ENCODE results near the gene FAM20A.
"Not testable (repeated sequence)": the region's sequence is repeated elsewhere in the genome, so short reads cannot be mapped to it uniquely, and the experiment has no call there.

Gene FAM20A

DNA sequence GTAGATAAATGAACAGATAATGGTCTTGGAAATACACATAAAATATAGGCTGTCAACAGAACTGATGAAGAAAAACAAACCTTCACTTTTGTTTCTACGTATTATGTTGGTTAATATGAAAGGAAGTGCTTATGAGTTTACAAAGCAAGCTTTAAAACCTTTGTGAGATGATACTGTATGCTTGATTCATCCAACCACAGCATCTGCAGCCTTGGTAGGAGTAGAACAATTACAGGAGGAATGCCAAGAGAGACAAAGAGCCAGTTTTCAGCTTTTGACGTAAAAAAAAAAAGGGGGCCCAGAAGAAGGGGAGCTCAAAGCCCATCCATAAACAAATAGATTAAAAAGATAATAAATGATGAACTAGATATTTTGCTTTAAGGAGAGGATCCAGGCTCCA, 13.3 kb downstream of the FAM20A start:
- DNase-seq: no peak

DNA sequence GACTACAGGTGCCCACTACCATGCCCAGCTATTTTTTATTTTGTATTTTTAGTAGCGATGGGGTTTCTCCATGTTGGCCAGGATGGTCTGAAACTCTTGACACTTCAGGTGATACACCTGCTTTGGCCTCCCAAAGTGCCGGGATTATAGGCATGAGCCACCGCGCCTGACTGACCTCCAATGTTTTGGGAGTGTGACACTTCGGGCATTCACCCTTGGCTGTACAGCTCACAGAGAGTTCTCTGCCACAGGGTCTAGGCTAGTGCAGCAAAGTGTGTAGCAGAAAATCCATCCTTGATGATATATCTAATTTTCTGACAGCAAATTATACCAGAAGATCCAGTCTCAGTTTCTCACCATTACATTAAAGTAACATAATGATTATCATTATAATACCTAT, 14.1 kb downstream of the FAM20A start:
- DNase-seq: no peak

DNA sequence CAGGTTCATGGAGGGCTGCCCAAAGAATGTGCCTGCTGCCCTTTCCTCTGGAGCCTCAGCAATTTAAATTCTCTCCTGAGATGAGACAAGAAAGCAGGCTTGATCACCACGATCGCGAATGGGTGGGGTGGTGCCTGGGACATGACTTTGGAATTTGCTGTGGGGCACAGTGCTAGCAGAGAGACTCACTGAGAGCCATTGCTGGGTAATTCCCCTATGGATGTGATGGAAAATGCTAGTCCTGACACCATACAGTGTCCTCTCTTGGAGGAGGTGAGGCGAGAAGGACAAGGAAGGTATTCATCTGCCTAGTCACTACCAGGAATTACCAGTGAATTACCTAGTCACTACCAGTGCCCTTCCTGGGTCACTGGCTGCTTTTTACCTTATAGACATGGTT, 15.5 kb downstream of the FAM20A start:
- DNase-seq: no peak

DNA sequence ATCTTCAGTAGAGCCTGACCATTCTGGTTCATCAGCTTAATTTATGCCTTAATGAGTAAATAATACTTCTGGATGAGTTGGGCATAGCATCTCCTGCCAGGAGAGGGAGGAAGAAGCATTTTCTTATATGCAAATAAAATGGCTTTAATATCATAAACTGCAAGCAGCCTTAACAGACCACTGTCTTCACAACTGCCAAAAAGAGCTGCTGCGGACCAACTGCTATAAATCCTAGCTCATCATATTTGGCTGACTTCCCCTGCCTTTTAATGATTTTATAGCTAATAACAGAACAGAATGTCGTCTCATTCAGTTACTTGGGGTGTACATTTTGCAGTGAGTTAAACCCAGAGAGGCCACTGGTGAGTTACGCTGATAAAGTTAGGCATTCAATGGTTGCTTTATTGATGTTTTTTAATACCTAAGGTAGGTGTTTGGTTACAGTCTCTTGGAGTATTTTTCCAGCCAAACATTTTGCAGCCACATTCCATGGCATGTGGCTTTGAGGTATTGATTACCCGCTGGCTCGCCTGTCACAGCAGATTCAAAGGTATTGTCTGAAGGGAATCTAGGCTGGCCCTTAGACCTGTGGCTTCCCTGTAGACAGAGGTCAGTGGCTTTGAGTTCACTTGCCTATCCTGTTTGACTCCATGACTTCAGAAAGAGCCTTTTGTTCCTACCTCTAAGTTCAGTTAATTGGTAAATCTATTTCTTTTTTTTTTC, 16.4 kb downstream of the FAM20A start:
- no peak for DNase-seq

DNA sequence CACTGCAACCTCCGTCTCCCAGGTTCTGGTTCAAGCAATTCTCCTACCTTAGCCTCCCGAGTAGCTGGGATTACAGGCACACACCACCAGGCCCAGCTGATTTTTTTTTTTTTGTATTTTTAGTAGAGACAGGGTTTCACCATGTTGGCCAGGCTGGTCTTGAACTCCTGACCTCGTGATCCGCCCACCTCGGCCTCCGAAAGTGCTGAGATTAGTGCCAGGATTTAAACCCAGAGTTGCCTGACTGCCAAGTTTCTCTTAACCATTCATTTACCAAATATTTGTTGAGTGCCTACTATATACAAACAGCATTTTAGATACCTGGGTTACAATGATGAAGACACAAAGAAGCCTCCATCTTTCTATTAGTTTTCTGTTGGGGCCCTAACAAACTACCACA, 18.3 kb downstream of the FAM20A start:
- not testable (repeated sequence) for DNase-seq

DNA sequence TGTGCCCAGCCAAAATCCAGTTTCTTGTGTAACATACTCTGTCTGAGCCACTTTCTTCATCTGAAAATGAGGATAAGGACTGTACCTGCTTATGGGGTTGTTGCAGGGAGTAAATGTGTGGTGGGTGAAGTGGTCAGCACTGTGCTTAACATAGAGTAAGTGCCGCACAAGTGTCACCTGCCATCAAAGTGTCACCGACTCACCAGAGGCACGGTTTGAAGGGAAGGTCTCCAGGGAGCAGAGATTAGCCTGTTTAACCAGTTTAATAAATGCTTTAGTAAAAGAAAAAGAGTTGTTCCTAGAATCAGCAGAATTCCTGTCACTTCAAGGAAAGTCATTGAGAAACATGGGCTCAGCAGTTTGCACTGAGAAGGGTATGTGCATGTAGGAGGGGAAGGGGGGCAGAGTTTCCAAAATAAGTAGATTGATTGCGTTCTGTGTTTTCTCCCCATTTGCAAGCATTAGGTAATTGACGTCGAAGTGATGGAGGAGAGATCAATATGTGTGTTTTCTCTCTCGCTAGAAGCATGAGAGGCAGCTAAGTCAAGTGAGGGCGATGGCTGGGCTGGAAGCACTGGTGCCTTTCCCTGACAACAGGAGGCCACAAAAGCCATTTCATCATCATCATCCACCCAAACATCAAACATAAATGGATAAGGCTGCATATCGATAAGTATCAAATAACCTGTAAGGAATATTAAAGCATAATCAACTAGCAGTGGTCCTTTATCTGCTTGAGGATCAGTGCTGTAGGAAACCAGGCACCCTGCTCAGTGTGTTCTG, 19.1 kb downstream of the FAM20A start:
- no peak for DNase-seq

DNA sequence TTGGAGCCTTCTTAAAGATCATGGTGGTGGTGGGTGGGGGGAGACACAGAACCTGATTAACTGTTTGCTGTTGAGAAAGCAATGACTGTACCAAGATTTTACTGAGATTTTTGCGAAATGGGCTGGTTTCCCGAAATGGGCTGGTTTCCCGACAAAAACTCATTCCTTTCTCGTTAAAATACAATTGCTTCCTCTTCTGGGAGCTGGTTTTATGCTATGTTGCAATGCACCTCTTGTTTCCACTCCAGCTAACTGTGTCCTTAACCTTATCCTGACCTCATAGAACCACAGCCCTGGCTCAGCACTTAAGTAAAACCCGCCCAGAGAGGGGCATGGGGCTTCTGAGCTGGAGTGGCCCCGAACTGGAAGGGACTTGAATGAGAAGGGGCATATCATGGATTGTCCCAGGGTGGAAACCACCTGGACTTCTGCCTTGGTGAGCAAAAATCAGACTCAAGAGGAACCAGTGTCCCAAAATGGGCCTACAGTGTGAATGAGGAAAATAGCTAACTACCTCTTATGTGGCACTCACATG, 20.9 kb downstream of the FAM20A start:
- DNase-seq: no peak

DNA sequence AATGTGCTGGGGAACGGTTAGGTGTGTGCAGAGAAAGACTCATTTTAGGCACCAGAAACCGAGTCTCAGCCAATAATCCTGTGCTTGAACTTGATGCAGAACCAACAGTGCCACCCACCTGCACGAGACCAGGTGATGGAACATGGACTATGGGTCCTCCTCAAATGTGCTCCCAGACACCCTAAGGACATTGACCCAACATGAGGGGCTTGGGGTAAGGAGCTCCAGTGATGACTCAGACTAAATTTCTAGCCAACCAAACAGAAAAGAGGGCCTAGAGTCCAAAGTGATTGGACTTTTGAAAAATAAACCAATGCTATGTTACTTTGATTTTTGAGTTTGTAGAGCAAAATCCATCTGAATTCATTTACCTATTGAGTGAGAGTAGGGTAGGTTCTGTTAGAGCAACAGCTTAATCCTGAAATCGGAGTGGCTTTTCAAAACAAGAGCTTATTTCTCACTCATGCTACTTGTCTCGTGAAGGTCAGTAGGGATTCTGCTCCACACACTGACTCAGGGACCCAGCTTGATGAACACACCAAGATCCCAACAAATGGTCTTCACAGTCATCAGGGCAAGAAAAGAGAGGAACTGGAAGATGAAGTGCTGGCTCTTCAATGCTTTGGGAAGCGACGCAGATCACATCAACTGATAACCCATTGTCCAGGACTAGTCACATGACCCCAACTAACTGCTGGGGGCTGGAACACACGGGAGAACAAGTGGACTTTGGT, 21.8 kb downstream of the FAM20A start:
- no peak for DNase-seq

DNA sequence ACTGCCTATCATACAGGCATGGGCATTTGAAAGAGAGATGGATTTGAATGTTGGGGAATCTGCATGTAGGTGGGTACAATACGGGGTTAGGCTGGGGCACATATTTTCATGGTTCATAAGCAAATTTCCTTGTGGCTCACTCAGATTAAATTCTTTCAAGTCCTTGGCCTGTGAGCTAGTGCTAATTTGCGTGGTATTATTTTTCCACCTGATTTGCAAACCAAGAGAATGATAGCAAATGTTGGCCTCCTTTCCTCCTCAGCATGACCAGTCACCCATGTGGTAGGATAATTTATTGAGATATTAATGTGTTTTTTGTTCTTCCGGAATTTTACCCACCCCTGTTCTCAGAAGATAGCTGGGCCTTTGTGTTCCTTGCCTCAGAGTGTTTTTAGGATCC, 22.9 kb downstream of the FAM20A start:
- no peak for DNase-seq

DNA sequence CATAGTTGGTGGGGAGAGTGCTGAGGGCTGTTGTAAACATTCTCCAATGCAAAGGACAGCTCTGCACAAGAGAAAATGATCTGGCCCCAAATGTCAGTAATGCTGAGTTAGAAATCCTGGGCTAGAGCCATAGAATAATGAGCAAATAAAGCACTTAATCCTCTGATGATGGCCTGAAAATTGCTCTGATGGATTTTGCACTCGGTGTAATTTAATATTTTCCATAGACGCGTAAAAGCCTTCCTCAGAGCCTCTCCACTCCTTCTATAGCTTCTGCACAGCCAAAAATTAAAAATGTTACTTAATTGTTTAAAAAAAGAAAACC, 23.7 kb downstream of the FAM20A start:
- no peak for DNase-seq

DNA sequence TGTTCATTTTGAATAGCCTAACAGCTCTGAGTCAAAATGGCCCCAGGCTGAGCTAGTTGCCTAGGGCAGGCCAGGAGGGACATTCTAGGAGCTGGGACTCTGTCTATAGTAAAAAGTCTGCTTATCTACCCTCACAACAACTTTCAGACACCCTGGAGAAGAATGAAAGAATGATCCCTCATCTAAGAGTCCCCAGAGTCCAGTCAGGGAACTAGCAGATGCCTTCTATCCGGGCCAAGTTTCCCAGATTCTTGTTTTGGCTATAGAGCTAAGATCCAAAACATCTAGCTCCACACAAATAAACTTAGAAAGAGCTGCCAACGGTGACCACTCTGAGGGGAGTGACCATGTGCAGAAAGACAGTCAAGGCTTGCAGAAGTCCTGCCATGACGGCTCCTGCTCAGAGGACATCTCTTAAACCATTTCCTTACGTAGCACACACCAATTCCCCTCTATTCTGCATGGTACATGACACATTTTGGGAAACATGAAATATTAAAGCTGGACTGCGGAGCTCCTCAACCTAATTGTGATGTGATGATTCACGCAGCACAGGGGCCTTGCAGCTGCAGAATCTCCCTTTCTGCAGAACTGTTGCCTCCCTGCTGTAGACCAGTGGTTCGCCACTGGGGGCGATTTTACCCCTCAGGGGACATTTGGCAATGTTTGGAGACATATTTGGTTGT, 24.2 kb downstream of the FAM20A start:
- DNase-seq: no peak

DNA sequence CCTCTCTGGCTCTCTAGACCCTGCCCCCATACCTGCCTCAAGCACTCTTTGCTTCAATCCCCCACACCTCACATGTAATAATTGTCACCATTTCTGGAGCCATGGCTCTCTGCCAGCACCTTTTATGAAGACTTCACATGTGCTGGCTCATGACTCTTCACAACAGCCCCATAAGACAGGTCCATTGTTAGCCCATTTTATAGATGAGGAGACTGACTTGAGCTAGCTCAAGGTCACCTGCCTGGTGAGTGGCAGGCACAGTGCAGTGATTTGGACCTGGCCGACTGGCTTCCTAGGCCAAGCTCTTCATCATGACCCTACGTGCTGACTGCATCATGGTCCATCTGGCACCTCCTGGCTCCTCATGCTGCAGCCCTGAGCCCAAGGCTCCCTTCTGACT, 25.0 kb downstream of the FAM20A start:
- no peak for DNase-seq

DNA sequence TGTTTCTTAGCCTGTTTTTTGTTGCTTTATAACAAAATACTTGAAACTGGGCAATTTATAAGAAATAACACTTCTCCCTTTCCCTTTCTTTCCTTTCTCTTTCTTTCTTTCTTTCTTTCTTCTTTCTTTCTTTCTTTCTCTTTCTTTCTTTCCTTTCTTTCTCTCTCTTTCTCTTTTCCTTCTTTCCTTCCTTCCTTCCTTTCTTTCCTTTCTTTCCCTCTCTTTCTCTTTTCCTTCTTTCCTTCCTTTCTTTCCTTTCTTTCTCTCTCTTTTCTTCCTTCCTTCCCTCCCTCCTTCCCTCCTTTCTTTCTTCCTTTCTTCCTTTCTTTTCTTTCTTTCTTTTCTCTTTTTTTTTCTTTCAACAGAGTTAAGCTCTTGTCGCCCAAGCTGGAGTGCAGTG, 27.8 kb downstream of the FAM20A start:
- DNase-seq: no peak

DNA sequence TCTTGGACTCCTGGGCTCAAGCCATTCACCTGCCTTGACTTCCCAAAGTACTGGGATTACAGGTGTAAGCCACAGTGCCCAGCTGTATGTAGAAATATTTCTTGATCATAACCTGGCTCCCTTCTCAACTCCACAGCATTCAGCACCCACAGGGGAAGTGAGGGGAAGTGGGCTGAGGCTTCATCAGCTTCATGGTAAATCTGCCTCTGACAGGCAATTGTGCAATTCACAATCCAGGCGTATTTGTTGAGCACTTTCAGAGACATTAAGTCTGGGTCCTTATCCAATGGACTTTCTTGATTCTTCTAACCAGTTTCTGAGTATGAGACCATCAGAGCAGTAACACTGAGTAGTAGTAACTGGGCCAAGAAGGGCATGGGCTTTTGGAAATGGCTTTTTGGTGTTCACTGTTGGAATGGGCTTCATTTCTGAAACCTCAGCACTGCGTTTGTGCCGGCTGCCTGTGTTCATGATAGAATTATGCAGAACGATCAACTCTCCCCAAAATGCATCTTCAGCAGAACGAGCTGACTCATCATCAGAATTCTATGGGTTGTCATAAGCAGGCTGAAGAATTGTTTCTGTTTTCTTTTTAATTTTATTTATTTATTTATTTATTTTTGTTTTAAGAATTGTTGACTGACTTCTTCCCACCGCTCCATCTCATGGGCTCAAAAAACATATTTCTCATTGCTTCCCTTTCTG, 28.9 kb downstream of the FAM20A start:
- no peak for DNase-seq

DNA sequence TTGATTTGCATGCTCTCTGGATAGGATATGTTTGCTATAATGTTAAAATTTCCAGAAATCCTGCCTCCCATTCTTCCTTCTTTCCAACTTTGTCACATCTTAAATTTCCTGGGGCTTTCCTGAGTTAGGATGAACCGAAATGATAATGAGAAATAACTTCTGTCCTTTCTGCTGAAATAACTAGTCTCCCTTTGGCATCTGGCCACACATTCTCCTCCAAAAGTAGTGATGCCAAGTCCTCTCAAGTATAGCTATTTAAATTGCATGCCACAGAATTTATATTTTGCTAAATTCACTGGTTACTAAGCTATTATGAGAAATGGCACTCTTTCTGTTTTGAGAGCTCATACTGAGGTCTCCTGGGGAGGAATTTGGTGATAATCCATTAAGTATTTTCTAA, 30.6 kb downstream of the FAM20A start:
- no peak for DNase-seq

DNA sequence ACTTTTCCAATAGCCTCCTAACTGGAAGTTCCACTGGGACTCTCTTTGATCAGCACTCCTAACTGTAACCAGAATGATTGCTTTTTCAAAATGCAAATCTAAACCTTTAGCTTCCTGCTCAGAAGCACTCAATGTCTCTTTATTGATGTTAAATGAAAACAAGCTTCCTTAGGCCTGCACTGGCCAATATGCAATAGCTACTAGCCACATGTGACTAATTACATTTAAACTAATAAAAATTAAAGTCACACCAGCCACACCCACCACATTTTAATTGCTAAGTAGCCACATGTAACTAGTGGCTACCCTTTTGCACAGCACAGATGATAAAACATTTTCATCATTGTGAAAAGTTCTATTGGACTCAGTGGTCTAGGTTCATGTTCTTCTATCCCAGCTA, 31.8 kb downstream of the FAM20A start:
- DNase-seq: no peak

DNA sequence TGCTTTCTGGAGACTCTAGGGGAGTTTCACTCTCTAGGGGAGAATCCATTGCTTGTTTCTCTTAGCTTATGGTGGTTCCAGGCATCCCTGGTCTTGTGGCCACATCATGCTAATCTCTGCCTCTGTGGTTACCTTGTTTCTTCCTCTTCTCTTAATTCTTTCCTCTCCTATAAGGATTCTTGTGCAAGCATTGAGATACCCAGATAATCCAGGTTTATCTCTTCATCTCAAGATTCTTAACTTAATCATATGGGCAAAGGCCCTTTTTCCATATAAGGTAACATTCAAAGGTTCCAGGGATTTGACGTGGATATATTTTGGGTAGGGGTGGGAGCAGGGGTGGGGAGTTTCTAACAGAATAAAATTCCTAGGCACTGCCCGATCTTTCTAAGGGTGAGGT, 32.6 kb downstream of the FAM20A start:
- no peak for DNase-seq

DNA sequence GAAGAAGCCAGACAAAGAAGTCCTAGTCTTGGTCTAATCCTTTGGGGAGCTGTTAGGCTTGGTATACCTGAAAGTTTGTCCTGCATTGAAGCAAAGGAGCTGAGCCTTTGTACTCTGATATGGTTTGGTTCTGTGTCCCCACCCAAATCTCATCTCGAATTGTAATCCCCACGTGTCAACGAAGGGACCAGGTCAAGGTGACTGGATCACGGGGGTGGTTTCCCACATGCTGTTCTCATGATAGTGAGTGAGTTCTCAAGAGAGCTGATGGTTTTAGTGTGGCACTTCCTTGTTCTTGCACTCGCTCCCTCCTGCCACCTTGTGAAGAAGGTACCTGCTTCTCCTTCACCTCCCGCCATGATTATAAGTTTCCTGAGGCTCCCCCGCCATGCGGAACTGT, 33.6 kb downstream of the FAM20A start:
- DNase-seq: no peak

DNA sequence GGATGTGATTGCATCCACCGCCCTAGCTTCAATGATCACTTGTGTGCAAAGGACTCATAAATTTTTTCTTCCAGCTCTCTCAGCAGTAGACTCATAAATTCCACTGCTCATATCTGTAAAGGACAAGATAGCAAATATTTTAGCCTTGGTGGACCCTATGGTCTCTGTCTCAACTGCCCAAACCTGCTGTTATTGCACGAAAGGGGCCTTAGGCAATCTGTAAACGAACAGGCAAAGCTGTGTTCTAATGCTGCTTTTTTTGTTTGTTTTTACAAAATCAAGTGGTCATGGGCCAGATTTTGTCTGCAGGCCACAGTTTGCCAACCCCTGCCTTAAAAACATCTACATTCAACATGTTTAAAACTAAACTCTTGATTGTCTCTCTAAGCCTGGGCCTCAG, 34.1 kb downstream of the FAM20A start:
- DNase-seq: no peak

DNA sequence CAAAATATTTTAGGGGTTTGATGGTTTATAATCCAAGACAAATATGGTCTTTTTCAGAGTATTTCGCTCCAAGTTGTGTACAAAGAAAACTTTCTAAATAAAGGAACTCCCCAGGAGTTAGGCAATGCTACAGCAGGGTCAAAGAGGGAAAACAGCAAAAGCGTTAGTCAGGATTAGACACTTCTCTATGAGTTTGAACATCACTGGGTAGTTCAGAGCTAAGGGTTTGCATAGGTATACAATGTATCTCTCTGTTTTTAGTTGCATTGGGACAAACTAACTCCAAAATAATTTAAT, 34.8 kb downstream of the FAM20A start:
- DNase-seq: no peak

DNA sequence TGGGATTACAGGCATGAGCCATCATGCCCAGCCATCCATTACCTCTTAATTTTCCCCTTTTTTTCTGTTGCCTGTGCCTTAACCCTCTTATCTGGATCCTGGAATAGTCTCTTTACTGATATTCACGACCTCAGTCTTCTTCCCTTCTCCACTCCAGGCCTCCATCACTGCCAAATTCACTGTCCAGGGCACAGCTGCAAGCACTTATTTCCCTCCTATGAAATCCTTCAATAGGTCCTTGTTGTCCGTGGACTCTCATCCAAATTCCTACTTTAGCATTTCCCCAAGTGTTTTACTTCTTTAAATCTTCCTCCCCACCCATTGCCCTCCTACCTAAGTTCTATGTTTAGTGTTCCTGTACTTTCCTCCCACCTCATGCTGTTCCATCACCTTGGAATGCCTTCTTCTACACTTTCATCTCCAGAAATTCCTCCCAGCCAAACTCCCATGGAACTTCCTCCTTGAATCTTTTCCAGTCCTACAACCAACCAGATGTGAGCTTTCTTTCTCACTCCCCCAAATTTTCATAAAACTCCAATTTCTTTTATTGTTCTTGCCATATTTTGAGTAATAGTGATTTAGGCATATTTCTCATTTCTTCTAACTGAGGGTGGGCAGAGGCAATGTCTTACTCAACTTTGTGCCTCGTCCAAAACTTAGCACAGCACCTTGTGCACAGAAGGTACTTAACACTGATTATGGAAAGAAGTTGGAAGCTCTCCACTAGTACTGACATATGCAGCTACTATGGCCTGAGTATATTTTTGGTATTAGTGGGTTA, 35.3 kb downstream of the FAM20A start:
- DNase-seq: no peak
